Measurements from ENCODE around the gene UBASH3A.

Gene UBASH3A

GRCh38 chr21:42432695-42433094, 29.0 kb downstream of the UBASH3A start:
- DNase-seq (ENCODE audit: low spot score): no peak

GRCh38 chr21:42433946-42434551, 30.3 kb downstream of the UBASH3A start:
- peak; percentile 54 for DNase-seq (ENCODE audit: low spot score)

GRCh38 chr21:42434884-42435283, 31.2 kb downstream of the UBASH3A start:
- DNase-seq (ENCODE audit: low spot score): no peak

GRCh38 chr21:42435401-42435800, 31.7 kb downstream of the UBASH3A start:
- no peak for DNase-seq (ENCODE audit: low spot score)

GRCh38 chr21:42435833-42436232, 32.1 kb downstream of the UBASH3A start:
- no peak for DNase-seq (ENCODE audit: low spot score)

GRCh38 chr21:42436914-42437313, 33.2 kb downstream of the UBASH3A start:
- DNase-seq (ENCODE audit: low spot score): no peak

GRCh38 chr21:42437786-42438185, 34.1 kb downstream of the UBASH3A start:
- no peak for DNase-seq (ENCODE audit: low spot score)

GRCh38 chr21:42438316-42439205, 34.9 kb downstream of the UBASH3A start:
- no peak for DNase-seq (ENCODE audit: low spot score)

GRCh38 chr21:42439284-42440186, 35.8 kb downstream of the UBASH3A start:
- DNase-seq (ENCODE audit: low spot score): no peak

- DNase-seq (ENCODE audit: low spot score): no peak
Measured at GRCh38 chr21:42440187-42440792, 36.6 kb downstream of the UBASH3A start.

- DNase-seq (ENCODE audit: low spot score): no peak
Measured at GRCh38 chr21:42441963-42442362, 38.3 kb downstream of the UBASH3A start.

- no peak for DNase-seq (ENCODE audit: low spot score)
Measured at GRCh38 chr21:42443181-42443785, 39.6 kb downstream of the UBASH3A start.

- no peak for DNase-seq (ENCODE audit: low spot score)
Measured at GRCh38 chr21:42443876-42444744, 40.4 kb downstream of the UBASH3A start.

GRCh38 chr21:42444745-42445059, 41.0 kb downstream of the UBASH3A start:
- no peak for DNase-seq (ENCODE audit: low spot score)

- no peak for DNase-seq (ENCODE audit: low spot score)
Measured at GRCh38 chr21:42445311-42445710, 41.6 kb downstream of the UBASH3A start.

- DNase-seq (ENCODE audit: low spot score): no peak
Measured at GRCh38 chr21:42446531-42446930, 42.8 kb downstream of the UBASH3A start.

GRCh38 chr21:42447182-42447581, 43.5 kb downstream of the UBASH3A start:
- DNase-seq (ENCODE audit: low spot score): no peak

- DNase-seq (ENCODE audit: low spot score): no peak
Measured at GRCh38 chr21:42447732-42448131, 44.0 kb downstream of the UBASH3A start.

GRCh38 chr21:42448686-42449085, 45.0 kb downstream of the UBASH3A start:
- DNase-seq (ENCODE audit: low spot score): no peak

- no peak for DNase-seq (ENCODE audit: low spot score)
Measured at GRCh38 chr21:42451941-42452340, 48.2 kb downstream of the UBASH3A start.

All from LoVo (cell line).